Adrenal gland (tissue), 12 donors: ENCODE data around the gene KRTAP5-5. TPM values are rescaled to one million over a fixed set of nuclear protein-coding genes. Genes with fewer than 3 reads are reported as not detected.
"Not testable (repeated sequence)": the region's sequence is repeated elsewhere in the genome, so short reads cannot be mapped to it uniquely, and the experiment has no call there.

Source experiments
- DNase-seq, 7 donors: peaks; one replicate each; pipeline ENCODE4 v3.0.0-alpha.2; 2019 to 2020
- H3K27ac ChIP-seq, 5 donors: fragments of 200-600 bp; sonication (generic) in 4 of 5; 1 replicate in 3 of 5; 2 replicates in 2 of 5; pipeline versions ENCODE4 v1.5.1 to v1.8.0; 2016 to 2020; ENCODE audit warnings: mild to moderate bottlenecking in 1 of 5
- H3K27me3 ChIP-seq: fragments of 200-600 bp; 2 replicates; pipeline ENCODE4 v1.8.0; 2021
- H3K36me3 ChIP-seq, 2 donors: fragments of 200-600 bp; replicated peaks in 1 of 2; 1 replicate in 1 of 2; 2 replicates in 1 of 2; pipeline versions ENCODE4 v1.5.1 to v1.8.0; 2018 to 2022
- H3K4me1 ChIP-seq, 2 donors: fragments of 200-600 bp; replicated peaks in 1 of 2; 1 replicate in 1 of 2; 2 replicates in 1 of 2; pipeline versions ENCODE4 v1.5.1 to v1.8.0; 2018 to 2021
- H3K4me3 ChIP-seq, 4 donors: fragments of 200-600 bp; sonication (generic) in 3 of 4; one replicate each; pipeline ENCODE4 v1.5.1; 2016 to 2018
- H3K9me3 ChIP-seq, 3 donors: fragments of 200-600 bp; sonication (generic) in 1 of 3; replicated peaks in 1 of 3; 1 replicate in 2 of 3; 2 replicates in 1 of 3; pipeline versions ENCODE4 v1.5.1 to v1.8.0; 2016 to 2021
- POLR2A ChIP-seq, 2 donors: fragments of 450-650 bp; IDR thresholded peaks; one replicate each; pipeline ENCODE4 v1.6.1; 2017; ENCODE audit warnings: antibody characterized with exemption in 2 of 2, mild to moderate bottlenecking in 2 of 2, moderate library complexity in 1 of 2
- WGBS, 4 donors: extraction: QIAGEN DNeasy Blood & Tissue Kit in 2 of 4; methylation state at CpG; one replicate each; pipeline versions ENCODE4 v1.1.5 to v1.1.7; 2013 to 2017; 5-methylcytosine and 5-hydroxymethylcytosine counted together
- intact Hi-C, 2 donors: fragments of 100-400 bp; cut with DNase I; formaldehyde crosslinking; loops; one replicate each; pipeline versions ENCODE4 v1.14.1 to v1.15.0; 2022 to 2023
- polyA plus RNA-seq, 3 donors: library from polyadenylated mRNA; stranded (reverse); fragments of 200-250 nt in 2 of 3; fragments of 350-450 nt in 1 of 3; fragmentation: Illumina TruSeq in 1 of 3; extraction: RNeasy Lipid Tissue Mini Kit (QIAGEN cat#74804) in 1 of 3; gene quantifications; one replicate each; pipeline ENCODE4 v1.2.3, GENCODE V29; 2013 to 2014
- total RNA-seq, 9 donors: library from RNA; depleted of rRNA in 4 of 9; stranded (reverse); fragments of >200 nt in 4 of 9; fragments of 120-200 nt in 1 of 9; fragmentation: NEBNext Ultra II Directional in 1 of 9; extraction: Animal tissue kit (Norgen Biotek cat#: 25700) in 1 of 9; gene quantifications; one replicate each; pipeline versions ENCODE4 v1.1.0 to v1.2.4, GENCODE V29; 2013 to 2023
- TF ChIP-seq, protein P1 (sequence below), 6 experiments: fragments of 450-650 bp in 4 of 6; fragments of 200-600 bp in 2 of 6; sonication (generic) in 1 of 6; IDR thresholded peaks; 1 replicate in 5 of 6; 2 replicates in 1 of 6; pipeline versions ENCODE4 v1.5.1 to v1.8.0; 2016 to 2021; ENCODE audit warnings: antibody characterized with exemption in 6 of 6, mild to moderate bottlenecking in 2 of 6, moderate library complexity in 1 of 6
- donor health status: healthy with polysubstance abuse.
- donor health status: Bipolar disorder and iron deficiency.
- donor health status: DM: yes; HTN: yes; CAD: no.
- donor health status: DM: no; HTN: no; CAD: no.
- donor health status: DM: no; HTN: no; CAD: no.
- donor health status: DM: yes; HTN: yes; CAD: no.

Gene KRTAP5-5
- total and polyA plus RNA-seq, 12 donors: not detected

DNA sequence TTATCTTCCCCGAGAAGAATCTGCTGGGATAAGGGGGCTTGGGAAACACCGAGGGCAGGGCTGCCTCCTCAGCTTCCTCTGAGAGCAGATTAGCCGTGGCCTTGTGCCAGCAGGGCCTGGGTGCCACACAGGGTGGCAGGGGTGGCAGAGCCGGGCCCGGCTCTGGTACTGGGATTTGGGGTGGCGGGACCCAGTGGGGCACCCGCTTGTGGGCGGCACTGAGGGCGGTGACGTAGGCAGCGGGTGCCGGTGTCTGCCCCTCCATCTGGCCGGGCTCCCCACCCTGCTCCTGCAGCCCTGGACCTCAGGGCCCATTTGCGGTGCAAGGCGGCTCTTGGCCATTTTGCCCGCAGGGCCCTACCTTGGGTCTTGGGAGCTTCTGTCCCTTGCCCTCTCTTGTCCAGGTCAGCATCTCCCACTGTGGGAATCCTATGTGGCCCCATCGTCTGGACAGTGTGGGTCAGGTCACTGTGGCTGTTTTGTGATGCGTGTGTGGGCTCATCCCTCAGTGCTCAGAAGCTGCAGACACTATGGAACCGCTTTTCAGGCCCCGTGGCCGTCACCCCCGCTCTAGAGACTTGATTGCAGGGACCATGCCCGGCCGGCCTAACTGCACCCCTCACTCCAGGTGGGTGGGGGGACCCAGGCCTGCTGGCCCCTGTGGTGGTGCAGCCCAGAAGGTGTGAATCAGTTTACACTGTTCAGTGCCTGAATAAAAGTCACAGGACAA is 37.7 kb downstream of the KRTAP5-5 start:
- no peak for TF ChIP-seq POLR2A (IDR thresholded peaks at IDR 0.05)
- TF ChIP-seq, protein P1, sequence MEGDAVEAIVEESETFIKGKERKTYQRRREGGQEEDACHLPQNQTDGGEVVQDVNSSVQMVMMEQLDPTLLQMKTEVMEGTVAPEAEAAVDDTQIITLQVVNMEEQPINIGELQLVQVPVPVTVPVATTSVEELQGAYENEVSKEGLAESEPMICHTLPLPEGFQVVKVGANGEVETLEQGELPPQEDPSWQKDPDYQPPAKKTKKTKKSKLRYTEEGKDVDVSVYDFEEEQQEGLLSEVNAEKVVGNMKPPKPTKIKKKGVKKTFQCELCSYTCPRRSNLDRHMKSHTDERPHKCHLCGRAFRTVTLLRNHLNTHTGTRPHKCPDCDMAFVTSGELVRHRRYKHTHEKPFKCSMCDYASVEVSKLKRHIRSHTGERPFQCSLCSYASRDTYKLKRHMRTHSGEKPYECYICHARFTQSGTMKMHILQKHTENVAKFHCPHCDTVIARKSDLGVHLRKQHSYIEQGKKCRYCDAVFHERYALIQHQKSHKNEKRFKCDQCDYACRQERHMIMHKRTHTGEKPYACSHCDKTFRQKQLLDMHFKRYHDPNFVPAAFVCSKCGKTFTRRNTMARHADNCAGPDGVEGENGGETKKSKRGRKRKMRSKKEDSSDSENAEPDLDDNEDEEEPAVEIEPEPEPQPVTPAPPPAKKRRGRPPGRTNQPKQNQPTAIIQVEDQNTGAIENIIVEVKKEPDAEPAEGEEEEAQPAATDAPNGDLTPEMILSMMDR (IDR thresholded peaks at IDR 0.05): no peak
- DNase-seq: peak in 1 of 7 donors; percentile 41
- intact Hi-C loops: no loop called here
- Histone ChIP-seq H3K27me3 (peaks cover 4% of the 10 kb centered on the region), H3K36me3 (no peaks in the 10 kb centered on the region), H3K27ac (peak overlapping the region in 2 of 5 donors; percentile 54 to 71), H3K4me3 (no peak overlapping the region), H3K4me1 (no peaks in the 10 kb centered on the region), H3K9me3 (no peaks in the 10 kb centered on the region)
- 77 to 88% (median 84%) methylated on average over 12 to 24 of the region's 24 CpGs for WGBS, 4 donors

DNA sequence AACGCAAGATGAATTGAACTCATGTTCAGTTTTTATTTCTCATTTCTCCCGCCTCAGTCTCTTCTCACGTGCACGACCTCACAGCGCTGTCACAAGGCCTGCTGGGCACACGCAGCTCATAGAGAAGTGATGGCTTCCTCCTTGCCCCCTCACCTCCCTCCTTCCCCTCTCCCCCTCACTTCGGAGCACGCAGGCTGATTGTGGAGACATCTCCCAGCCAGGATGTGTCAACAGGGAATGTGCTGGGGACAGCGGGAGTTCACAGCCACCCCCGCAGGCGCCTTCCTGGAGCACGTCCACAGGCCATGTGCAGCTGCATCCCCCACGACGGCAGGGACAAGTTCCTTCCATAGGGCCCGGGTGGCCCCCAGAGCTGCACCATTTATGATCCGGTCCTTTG is 38.3 kb downstream of the KRTAP5-5 start:
- peaks cover 4% of the 10 kb centered on the region for H3K27me3 ChIP-seq
- H3K4me1 ChIP-seq: peaks cover 0 to under 1% of the 10 kb centered on the region in 2 donors
- H3K9me3 ChIP-seq: no peaks in the 10 kb centered on the region
- intact Hi-C loops: no loop called here
- no peak overlapping the region for H3K4me3 ChIP-seq
- peak overlapping the region in 2 of 5 donors; percentile 44 to 71 for H3K27ac ChIP-seq
- TF ChIP-seq, protein P1 (IDR thresholded peaks at IDR 0.05): no peak
- no peak for TF ChIP-seq POLR2A (IDR thresholded peaks at IDR 0.05)
- 31 to 58% (median 52%) methylated on average over 8 to 16 of the region's 16 CpGs for WGBS, 4 donors
- DNase-seq: peak; percentile 38 to 83 (median 55)
- H3K36me3 ChIP-seq: no peaks in the 10 kb centered on the region

DNA sequence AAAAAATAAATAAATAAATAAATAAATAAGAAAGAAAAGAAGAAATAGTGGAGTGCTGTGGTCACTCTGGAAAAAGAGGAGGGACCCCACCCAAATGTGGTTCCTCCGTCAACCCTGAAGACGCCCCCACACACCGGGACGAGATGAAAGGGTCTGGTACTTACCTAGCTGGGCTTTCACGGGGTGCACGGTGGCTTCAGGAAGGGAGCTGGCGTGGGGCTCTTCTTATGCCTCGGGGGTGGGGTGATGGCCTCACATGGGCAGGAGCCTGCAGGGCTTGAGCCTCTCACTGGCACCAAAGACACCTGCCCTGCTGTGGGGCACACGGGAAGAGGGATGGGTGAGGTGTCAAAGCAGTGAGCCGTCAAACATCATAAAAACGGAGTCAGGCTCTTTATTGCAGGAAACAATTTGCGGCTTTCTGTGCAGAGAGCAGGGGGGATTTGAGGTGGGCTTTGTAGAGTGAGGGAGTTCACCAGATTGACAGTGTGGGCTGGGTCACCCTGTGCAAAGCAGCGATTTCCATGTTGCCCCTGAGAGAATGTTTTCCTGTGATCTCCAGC is 39.4 kb downstream of the KRTAP5-5 start:
- intact Hi-C loops: no loop called here
- Histone ChIP-seq H3K36me3 (no peaks in the 10 kb centered on the region), H3K27ac (peak overlapping the region in 1 of 5 donors; percentile 21), H3K4me3 (no peak overlapping the region), H3K27me3 (peaks cover 4% of the 10 kb centered on the region), H3K4me1 (peaks cover 0 to 6% of the 10 kb centered on the region in 2 donors), H3K9me3 (no peaks in the 10 kb centered on the region)
- 62 to 63% (median 63%) methylated on average over 13 of the region's 13 CpGs for WGBS, 4 donors
- DNase-seq: peak in 1 of 7 donors; percentile 38
- TF ChIP-seq POLR2A (IDR thresholded peaks at IDR 0.05): no peak
- TF ChIP-seq, protein P1 (IDR thresholded peaks at IDR 0.05): no peak

DNA sequence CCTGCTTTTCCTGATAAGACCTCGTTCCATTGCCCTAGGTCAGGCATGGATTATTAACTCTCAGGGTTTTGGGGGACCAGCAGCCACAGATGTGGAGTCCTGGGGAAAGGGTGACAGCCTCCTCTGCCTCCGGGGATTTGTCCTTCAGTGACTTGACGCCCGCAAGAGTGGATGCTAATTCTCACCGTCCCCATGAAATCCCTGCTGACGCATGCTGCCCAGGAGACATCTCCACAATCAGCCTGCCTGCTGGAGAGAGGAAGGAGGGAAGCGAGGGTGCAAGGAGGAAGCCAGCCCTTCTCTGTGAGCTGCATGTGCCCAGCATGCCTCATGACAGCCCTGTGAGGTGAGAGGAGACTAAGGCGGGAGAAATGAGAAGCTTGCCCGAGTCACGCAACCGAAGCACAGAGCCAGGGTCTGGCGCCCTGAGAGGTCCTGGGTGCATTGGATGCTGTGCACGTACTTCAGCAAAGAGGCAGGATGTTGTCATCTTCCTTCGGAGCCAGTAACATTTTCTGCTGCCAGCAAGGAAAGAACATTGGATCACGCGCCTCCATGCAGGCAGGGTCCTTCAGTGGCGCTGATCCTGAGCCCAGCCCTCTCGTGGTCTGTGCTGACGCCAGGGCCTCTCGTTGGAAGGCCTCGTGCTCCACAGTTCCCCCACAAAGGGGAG is 40.1 kb downstream of the KRTAP5-5 start:
- no peak for TF ChIP-seq POLR2A (IDR thresholded peaks at IDR 0.05)
- TF ChIP-seq, protein P1 (IDR thresholded peaks at IDR 0.05): no peak
- H3K9me3 ChIP-seq: no peaks in the 10 kb centered on the region
- 51 to 59% (median 55%) methylated on average over 19 to 21 of the region's 21 CpGs for WGBS, 4 donors
- no peaks in the 10 kb centered on the region for H3K36me3 ChIP-seq
- intact Hi-C loops: no loop called here
- peak in 3 of 7 donors; percentile 29 to 57 (median 37) for DNase-seq
- H3K4me3 ChIP-seq: no peak overlapping the region
- H3K27ac ChIP-seq: peak overlapping the region in 1 of 5 donors; percentile 21
- peaks cover 0 to 8% of the 10 kb centered on the region in 2 donors for H3K4me1 ChIP-seq
- H3K27me3 ChIP-seq: peaks cover 4% of the 10 kb centered on the region

DNA sequence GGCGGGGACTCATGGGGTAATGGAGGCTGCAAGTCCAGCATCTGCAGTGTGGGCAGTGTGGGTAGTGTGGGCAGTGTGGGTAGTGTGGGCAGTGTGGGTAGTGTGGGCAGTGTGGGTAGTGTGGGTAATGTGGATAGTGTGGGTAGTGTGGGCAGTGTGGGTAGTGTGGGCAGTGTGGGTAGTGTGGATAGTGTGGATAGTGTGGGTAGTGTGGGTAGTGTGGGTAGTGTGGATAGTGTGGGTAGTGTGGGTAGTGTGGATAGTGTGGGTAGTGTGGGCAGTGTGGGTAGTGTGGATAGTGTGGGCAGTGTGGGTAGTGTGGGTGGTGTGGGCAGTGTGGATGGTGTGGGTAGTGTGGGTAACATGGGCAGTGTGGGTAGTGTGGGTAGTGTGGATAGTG is 40.9 kb downstream of the KRTAP5-5 start:
- H3K27ac ChIP-seq, H3K27me3 ChIP-seq, H3K9me3 ChIP-seq, intact Hi-C loops, H3K4me3 ChIP-seq, H3K36me3 ChIP-seq, H3K4me1 ChIP-seq: not testable (repeated sequence)
- DNase-seq: peak in 1 of 7 donors; percentile 29
- 90 to 100% (median 96%) methylated on average over 1 of the region's 1 CpG for WGBS, 4 donors
